ENCODE data around the gene SLX4IP. TPM values are rescaled to one million over a fixed set of nuclear protein-coding genes. Genes with fewer than 3 reads are reported as not detected.
A peak's percentile ranks its signal among the peaks of the same experiment; 100 is the strongest.

Gene SLX4IP
- total RNA-seq, 2 experiments from 2014 or later, result 7.6 to 8.5 TPM

DNA sequence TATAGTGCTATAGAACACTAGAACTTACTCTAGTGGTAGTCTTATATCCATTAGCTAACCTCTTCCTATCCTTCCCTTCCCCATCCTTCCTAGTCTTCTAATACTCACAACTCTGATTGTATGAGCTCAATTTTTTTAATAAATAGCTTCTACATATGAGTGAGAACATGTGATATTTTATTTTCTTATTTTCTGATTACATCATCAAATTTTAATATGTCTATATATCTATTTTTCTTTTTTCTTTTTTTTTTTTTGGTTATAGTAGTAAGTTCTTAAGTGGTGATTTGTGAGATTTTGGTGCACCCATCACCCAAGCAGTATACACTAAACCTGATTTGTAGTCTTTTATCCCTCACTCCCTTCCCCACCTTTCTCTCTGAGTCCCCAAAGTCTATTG is 126.2 kb downstream of the SLX4IP start:
- Mint-ChIP-seq H3K36me3 (peaks cover 23% of the 10 kb centered on the region), H3K27me3 (no peaks in the 10 kb centered on the region), H3K4me1 (peaks cover 45% of the 10 kb centered on the region), H3K27ac (no peak overlapping the region), H3K9me3 (peaks cover 6% of the 10 kb centered on the region), H3K4me3 (no peak overlapping the region)
- DNase-seq (no peak), ATAC-seq (ENCODE audit: low read depth) (no peak)
- POLR2A ChIA-PET, result no interaction called here

DNA sequence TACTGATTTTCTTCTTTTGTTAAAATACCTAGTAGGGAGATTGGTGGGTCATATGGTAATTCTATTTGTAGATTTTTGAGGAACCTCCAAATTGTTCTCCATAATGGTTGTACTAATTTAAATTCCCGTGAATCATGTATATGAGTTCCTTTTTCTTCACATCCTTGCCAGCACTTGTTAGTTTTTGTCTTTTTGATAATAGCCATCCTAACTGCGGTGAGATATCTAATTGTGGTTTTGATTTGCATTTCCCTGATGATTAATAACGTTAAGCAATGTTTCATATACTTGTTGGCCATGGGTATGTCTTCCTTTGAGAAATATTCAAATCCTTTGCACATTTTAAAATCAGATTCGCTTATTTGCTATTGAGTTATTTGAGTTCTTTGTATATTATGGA is 127.8 kb downstream of the SLX4IP start:
- no peak for ATAC-seq (ENCODE audit: low read depth)
- Mint-ChIP-seq H3K27ac (no peak overlapping the region), H3K4me3 (no peak overlapping the region), H3K4me1 (peaks cover 51% of the 10 kb centered on the region), H3K36me3 (peaks cover 24% of the 10 kb centered on the region), H3K9me3 (peaks cover 6% of the 10 kb centered on the region), H3K27me3 (no peaks in the 10 kb centered on the region)
- DNase-seq, result no peak
- POLR2A ChIA-PET, result no interaction called here

DNA sequence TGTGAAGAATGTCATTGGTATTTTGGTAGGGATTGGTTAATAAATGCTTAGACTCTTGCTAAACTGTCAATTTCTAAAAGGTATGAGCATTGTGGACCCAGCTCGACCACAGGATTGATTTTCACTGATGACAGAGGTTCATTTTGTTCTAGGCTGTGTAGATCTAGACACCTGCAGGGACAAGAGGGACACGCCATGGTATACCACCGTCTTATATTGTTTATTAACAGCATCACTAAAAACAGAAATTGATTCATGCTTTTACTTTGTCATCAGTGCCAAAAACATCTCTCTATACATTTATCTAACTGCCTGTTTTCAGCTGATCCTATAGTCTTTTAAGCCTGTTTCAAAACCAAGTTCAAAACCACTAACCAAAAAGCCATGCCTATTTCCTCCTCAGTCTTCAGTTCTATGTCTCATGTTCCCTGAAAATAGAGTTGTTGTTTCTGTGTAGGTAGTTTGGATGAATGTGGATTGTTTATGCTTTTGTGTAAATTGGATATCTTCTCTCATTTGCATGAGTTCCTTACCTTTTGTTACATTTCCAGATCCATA is 128.9 kb downstream of the SLX4IP start:
- POLR2A ChIA-PET, result interaction anchor here (0.7 kb wide), 1 partner anchor 129 kb away, joined by 3 read pairs; the partner anchor contains the start of gene SLX4IP
- peaks cover 48% of the 10 kb centered on the region for H3K4me1 Mint-ChIP-seq
- H3K27ac Mint-ChIP-seq, result peak overlapping the region; percentile 53
- DNase-seq (no peak), ATAC-seq (ENCODE audit: low read depth) (peak; percentile 53)
- peaks cover 29% of the 10 kb centered on the region for H3K36me3 Mint-ChIP-seq
- H3K9me3 Mint-ChIP-seq, result peaks cover 6% of the 10 kb centered on the region
- H3K27me3 Mint-ChIP-seq, result no peaks in the 10 kb centered on the region
- peak overlapping the region; percentile 46 for H3K4me3 Mint-ChIP-seq

DNA sequence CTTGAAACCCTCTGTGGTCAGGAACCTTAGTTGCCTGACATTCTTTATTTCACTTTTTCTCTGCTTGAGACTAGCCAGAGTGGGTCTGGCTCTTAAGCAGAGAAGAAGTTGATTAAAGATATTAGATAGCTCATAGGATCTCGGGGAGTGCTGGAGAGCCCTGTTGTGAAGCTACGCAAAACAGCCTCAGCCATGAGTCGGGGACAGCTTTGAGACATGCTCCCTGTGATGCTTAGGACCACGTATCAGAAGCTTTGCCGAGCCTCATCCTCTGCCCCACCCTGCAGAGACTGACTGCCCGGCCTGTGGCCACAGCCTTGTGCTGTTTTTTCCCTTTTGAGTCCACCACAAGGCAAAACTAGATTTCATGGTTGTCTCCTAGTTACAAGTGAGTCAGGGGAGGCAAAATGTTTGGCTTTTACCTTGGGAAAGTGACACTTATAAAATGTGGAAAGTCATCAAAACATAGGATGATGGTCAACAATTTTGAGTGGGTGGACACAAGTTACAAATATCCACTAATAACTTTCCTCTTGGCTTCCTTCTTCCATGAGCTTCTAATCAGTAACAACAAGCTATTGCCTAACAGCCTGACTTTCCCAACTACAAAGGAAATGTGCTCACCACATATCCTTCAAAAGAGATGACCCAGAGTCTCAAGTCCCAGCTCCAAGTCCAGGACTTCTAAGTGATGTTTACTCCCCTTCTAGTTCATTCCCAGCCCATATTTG is 130.3 kb downstream of the SLX4IP start:
- no peak overlapping the region for H3K4me3 Mint-ChIP-seq
- peak overlapping the region; percentile 4 for H3K27ac Mint-ChIP-seq
- H3K36me3 Mint-ChIP-seq, result peaks cover 34% of the 10 kb centered on the region
- peaks cover 42% of the 10 kb centered on the region for H3K4me1 Mint-ChIP-seq
- no peak for ATAC-seq (ENCODE audit: low read depth)
- DNase-seq, result no peak
- POLR2A ChIA-PET, result interaction anchor here (0.9 kb wide), 1 partner anchor 64 kb away, joined by 3 read pairs; no protein-coding TSS in a partner anchor
- H3K27me3 Mint-ChIP-seq, result no peaks in the 10 kb centered on the region
- peaks cover 6% of the 10 kb centered on the region for H3K9me3 Mint-ChIP-seq

DNA sequence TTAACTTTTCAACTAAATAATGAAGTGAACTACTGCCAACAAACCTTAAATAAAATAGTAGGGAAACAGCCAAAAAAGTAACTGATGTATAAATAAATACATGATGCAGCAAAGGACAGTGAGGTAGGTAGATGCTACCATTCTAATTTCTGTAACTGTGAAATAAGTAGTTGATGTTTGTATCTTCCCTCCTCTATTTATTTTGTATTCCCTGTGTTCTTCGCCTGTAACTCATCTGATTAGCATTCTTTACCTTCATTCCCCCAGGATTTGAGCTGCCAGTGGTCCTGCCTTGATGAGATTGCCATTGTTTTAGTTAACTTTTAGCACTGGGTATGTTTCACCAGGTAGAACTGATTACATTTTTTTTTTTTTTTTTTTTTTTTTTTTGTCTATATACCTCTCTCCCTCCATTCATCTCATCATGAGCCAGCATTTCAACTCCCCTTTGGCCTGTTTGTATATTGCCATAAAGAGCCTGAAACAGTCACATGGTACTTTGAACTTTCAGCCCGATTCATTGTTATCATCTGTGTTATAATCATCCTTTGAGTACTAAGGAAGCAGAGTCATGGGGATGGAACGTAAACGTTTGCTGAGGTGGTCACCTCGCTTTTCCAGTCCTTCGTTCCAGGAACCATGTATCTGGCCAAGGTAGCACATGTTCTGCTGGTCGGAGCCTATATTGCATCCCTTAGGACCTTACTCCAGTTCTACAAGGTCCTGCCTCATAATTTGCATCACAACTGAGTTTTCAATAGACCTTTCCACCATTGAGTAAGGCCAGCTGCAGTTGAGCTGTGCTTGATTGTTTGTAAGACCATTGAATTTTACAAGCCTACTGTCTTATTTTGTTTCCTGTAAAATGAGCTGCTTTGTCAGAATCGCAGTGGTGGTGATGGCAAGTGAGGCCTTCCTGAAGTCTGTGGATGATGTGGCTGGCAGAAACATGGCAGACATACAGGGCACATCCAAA is 131.1 kb downstream of the SLX4IP start:
- Mint-ChIP-seq H3K36me3 (peaks cover 34% of the 10 kb centered on the region), H3K4me3 (no peak overlapping the region), H3K27ac (no peak overlapping the region), H3K9me3 (peaks cover 6% of the 10 kb centered on the region), H3K27me3 (no peaks in the 10 kb centered on the region), H3K4me1 (peaks cover 43% of the 10 kb centered on the region)
- no peak for DNase-seq
- POLR2A ChIA-PET, result interaction anchor here (0.9 kb wide), 1 partner anchor 65 kb away, joined by 3 read pairs; no protein-coding TSS in a partner anchor
- no peak for ATAC-seq (ENCODE audit: low read depth)

DNA sequence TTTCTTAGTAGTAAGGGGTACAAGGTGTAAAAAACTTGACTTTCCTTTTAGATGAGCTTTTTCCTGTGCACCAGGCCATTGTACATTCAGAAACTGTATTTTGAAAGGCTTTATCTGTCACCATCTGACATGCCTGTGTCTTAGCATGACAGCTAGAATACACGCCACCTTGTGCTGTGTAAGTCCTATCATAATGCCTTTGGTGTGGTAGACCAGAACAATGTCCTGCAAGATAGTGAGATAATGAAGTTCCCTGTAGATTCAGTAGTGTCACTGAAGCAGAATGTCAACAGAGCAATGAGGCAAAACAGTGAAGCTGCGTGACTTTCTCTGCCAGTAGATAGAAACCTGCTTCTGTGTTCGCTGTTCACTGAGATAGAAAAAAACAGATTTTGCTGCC is 132.9 kb downstream of the SLX4IP start:
- Mint-ChIP-seq H3K36me3 (peaks cover 26% of the 10 kb centered on the region), H3K4me3 (no peak overlapping the region), H3K4me1 (peaks cover 55% of the 10 kb centered on the region), H3K27me3 (no peaks in the 10 kb centered on the region), H3K9me3 (peaks cover 2% of the 10 kb centered on the region), H3K27ac (no peak overlapping the region)
- ATAC-seq (ENCODE audit: low read depth) (peak; percentile 22), DNase-seq (no peak)
- POLR2A ChIA-PET, result no interaction called here

DNA sequence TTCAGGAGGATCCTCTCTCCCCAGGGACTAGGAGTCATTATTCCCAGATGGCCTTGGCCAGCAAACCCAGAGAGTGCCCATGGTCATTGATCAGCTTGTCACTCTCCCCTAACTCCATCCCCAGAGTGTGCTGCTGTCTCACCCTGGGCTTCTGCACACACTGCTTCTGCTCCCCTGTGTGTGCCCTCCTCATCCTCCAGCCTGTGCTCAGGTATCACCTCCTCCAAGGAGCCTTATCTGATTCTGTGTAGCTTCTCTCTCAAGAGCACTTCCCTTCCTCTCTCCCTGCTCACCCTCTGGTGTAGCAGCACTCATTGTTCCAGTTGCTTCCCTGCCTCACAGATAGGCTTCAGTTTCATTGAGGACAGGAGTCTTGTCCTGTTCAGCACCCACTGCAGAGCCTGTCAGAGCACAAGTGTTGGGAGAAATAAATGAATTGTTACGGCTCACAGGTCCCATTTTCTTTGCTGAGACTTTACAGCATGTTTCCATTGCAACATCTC is 136.3 kb downstream of the SLX4IP start:
- H3K27ac Mint-ChIP-seq, result peak overlapping the region; percentile 76
- DNase-seq, result no peak
- H3K27me3 Mint-ChIP-seq, result no peaks in the 10 kb centered on the region
- H3K4me3 Mint-ChIP-seq, result peak overlapping the region; percentile 41
- POLR2A ChIA-PET, result no interaction called here
- peaks cover 35% of the 10 kb centered on the region for H3K4me1 Mint-ChIP-seq
- no peaks in the 10 kb centered on the region for H3K9me3 Mint-ChIP-seq
- ATAC-seq (ENCODE audit: low read depth), result peak; percentile 65
- peaks cover 20% of the 10 kb centered on the region for H3K36me3 Mint-ChIP-seq

DNA sequence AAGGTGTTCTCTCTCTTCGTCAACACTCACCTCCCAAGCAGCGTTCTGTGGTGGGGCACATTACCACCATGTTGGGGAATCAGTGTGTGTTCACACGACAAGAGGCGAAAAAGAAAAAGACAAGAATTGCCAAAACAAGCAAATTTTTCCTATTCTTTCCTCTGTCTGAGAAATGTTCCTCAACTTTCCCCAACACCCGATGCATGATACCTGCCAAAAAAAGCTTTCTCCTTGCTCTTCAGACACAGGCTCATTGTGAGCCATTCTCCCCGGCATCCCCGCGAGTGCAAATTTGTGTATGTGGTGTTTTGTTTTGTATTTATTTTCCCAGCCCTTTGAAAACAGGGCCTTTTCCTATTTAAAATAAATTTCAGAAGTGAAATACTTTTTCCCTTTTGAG is 137.7 kb downstream of the SLX4IP start:
- POLR2A ChIA-PET, result no interaction called here
- ATAC-seq (ENCODE audit: low read depth), result no peak
- DNase-seq, result no peak
- Mint-ChIP-seq H3K36me3 (peaks cover 17% of the 10 kb centered on the region), H3K4me1 (peaks cover 26% of the 10 kb centered on the region), H3K27me3 (no peaks in the 10 kb centered on the region), H3K4me3 (no peak overlapping the region), H3K27ac (peak overlapping the region; percentile 13), H3K9me3 (no peaks in the 10 kb centered on the region)

DNA sequence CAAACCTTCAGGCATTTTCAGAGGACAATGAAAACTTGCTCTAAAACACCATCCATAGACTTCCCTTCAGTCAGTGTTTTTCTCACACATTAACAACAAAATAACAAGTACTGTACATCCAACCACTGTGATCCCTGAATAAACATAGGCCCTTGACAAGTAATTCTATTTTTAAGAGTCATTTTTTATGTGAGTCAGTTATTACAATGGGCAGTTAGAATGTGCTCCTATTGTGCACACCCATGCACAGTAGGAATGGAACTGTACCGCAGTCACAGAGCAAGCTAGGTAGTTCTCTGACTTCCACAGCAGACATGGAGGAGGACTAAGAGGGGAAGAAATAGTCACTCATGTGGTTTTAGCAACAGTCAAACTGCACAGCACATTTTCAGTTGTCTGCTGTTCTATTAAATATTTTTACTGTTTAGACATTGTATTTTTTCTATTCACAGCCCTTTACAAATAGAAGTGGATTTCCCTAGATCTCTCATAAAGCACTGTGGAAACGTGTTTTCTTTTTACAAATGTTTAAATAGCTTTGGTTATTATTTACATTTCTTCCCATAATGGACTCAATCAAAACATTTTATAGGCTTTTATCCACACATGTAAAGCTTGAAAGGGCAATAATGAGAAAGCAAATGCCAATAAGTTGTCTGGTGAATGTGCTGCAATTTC is 138.3 kb downstream of the SLX4IP start:
- peak overlapping the region; percentile 13 for H3K27ac Mint-ChIP-seq
- H3K27me3 Mint-ChIP-seq, result no peaks in the 10 kb centered on the region
- H3K36me3 Mint-ChIP-seq, result peaks cover 17% of the 10 kb centered on the region
- H3K4me3 Mint-ChIP-seq, result no peak overlapping the region
- POLR2A ChIA-PET, result no interaction called here
- DNase-seq (no peak), ATAC-seq (ENCODE audit: low read depth) (no peak)
- no peaks in the 10 kb centered on the region for H3K9me3 Mint-ChIP-seq
- H3K4me1 Mint-ChIP-seq, result peaks cover 25% of the 10 kb centered on the region

DNA sequence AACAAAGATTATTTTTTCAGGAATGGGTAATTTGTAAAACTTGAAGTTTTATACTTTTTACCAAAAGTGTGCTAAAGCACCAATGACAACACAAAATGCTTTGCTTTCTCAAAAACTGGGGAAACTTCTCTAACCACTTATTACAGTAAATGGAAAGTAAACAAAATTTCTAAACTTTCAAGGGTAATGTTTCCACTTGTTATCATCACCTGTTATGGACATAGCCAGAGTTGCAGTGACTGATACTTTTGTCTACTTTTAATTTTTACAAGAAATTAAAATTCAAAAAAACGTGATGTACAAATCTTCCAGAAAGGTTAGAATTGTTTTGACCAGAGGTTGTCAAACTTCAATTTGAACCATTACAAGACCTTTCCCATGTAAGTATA is 138.8 kb downstream of the SLX4IP start:
- no peak for ATAC-seq (ENCODE audit: low read depth)
- POLR2A ChIA-PET, result no interaction called here
- DNase-seq, result no peak
- Mint-ChIP-seq H3K27ac (no peak overlapping the region), H3K27me3 (no peaks in the 10 kb centered on the region), H3K4me3 (no peak overlapping the region), H3K4me1 (peaks cover 29% of the 10 kb centered on the region), H3K9me3 (no peaks in the 10 kb centered on the region), H3K36me3 (peaks cover 14% of the 10 kb centered on the region)

DNA sequence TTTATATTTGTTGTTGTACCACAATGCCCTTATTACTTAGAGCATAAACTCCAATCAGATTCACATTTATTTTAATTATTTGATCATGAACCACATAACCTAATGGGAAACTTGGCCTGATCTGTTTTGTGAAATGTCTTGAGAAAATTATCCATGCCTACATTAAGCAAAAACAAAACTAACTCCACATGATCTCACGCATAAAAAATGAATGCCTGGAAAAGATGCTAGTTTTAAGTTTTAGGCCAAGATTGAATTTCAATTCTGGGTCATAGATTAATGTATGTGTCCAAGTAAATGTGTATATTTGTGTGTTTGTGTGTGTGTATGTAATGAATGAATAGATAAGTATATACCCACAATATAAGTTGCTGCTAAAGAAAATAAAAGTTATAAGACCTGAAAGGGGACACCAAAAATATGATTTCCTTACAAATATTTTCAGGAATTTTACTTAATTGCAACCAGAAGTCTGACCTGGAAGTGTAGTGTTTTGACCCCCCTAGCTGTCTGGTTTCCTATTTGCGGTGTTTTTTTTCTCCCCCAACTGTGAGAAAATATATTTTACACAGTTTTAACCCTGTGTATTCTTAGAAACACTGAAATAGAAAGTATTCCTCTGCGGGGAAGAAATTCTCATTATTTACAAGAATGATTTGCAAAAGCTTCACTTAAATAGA is 141.4 kb downstream of the SLX4IP start:
- Mint-ChIP-seq H3K4me1 (peaks cover 31% of the 10 kb centered on the region), H3K9me3 (no peaks in the 10 kb centered on the region), H3K4me3 (no peak overlapping the region), H3K36me3 (peaks cover 14% of the 10 kb centered on the region), H3K27me3 (no peaks in the 10 kb centered on the region), H3K27ac (no peak overlapping the region)
- POLR2A ChIA-PET, result no interaction called here
- ATAC-seq (ENCODE audit: low read depth) (no peak), DNase-seq (no peak)

DNA sequence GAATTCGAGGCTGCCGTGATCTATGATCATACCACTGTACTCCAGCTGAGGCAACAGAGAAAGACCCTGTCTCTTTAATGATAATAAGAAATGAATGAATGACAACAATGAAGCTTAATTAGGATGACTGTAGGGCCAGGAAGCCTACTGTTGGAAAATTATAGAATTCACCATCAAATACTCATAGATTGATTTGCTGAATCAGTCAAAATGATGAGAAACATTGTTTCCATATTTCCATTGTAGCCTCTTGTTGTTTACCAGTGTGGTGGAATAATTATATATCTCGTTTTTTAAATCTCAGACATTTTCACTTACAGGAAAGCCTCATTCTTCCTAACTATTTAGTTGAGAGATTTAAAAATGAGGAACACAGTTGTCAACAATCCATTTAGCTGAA is 142.5 kb downstream of the SLX4IP start:
- peaks cover 14% of the 10 kb centered on the region for H3K36me3 Mint-ChIP-seq
- POLR2A ChIA-PET, result no interaction called here
- no peak overlapping the region for H3K4me3 Mint-ChIP-seq
- H3K4me1 Mint-ChIP-seq, result peaks cover 23% of the 10 kb centered on the region
- DNase-seq, result no peak
- no peak for ATAC-seq (ENCODE audit: low read depth)
- no peaks in the 10 kb centered on the region for H3K9me3 Mint-ChIP-seq
- no peaks in the 10 kb centered on the region for H3K27me3 Mint-ChIP-seq
- no peak overlapping the region for H3K27ac Mint-ChIP-seq

All from activated naive CD8-positive, alpha-beta T cell treated with anti-CD3 and anti-CD28 coated beads, Interleukin-2, amount 10 ng/mL, durations not matched to agents 7 days and 5 days (primary cell).